Suprapubic skin (tissue), 4 donors: ENCODE measurements around the gene GGT1.
"Not testable (repeated sequence)": the region's sequence is repeated elsewhere in the genome, so short reads cannot be mapped to it uniquely, and the experiment has no call there.

Source experiments
- CTCF ChIP-seq, 2 donors: fragments of 200-600 bp in 1 of 2; fragments of 450-650 bp in 1 of 2; sonication (generic) in 1 of 2; IDR thresholded peaks; one replicate each; pipeline ENCODE4 v1.5.1; 2016 to 2019; ENCODE audit warnings: antibody characterized with exemption in 2 of 2, mild to moderate bottlenecking in 1 of 2, moderate library complexity in 1 of 2
- POLR2A ChIP-seq, 2 donors: fragments of 450-650 bp; IDR thresholded peaks; one replicate each; pipeline ENCODE4 v1.6.1; 2017; ENCODE audit warnings: antibody characterized with exemption in 2 of 2, mild to moderate bottlenecking in 2 of 2, moderate library complexity in 2 of 2
- POLR2AphosphoS5 ChIP-seq, 3 donors: sonication (generic); formaldehyde crosslinking; IDR thresholded peaks; one replicate each; pipeline ENCODE4 v1.6.1; 2017; ENCODE audit warnings: antibody characterized with exemption in 3 of 3

DNA sequence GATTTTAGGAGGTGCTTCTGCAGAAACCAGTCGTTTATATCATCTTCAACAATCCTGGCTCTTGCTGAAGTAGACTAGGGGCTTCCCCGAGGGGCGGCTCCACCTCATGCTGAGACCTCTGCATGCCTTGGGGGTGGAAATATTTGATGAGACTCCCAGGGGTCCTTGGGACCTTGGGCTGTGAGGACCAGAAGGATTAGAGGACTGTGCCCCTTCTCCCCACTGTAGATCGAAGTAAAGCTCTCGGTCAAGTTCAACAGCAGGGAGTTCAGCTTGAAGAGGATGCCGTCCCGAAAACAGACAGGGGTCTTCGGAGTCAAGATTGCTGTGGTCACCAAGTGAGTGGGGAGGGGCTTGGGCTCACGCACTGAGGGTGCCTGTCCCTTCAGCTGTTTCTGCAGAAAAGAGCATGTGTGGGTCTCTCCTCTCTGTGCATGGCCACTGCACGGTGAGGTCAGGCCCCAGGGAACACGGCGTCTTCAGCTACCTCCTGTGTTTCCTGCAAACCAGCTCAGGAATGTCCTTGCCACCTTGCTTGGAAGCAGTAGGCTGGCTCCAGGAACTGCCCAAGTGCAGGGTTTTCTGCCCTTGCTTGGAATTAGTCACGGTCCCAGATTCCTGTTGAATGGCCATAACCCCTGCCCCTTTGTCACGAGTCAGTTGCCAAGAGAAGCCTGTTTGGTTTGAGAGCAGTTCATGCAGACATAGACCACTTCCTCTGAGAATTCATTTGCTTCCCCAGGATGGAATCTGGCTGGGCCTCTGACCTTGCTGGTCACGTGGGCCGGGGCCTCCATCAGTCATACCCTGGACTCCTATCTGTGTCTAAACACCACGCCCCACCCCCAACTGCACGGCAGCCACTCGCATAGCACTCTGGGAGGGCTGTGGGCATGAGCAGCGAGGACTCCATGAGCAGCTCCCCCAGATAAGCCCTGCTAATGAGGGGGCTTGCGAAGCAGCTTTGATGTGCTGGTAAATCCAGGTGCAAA is 42.7 kb downstream of the GGT1 start:
- not testable (repeated sequence) for TF ChIP-seq CTCF, POLR2AphosphoS5, POLR2A (IDR thresholded peaks at IDR 0.05)
